Activated B cell treated with CpG ODN at 0.5 μM for 24 hours (primary cell): ENCODE measurements around the gene HELZ. TPM values are rescaled to one million over a fixed set of nuclear protein-coding genes. Genes with fewer than 3 reads are reported as not detected.
"Not testable (repeated sequence)": the region's sequence is repeated elsewhere in the genome, so short reads cannot be mapped to it uniquely, and the experiment has no call there.

Source experiments
- ATAC-seq: fragments of 200-7000 bp; cut with Tn5 transposase; one replicate; pipeline ENCODE4 v1.10.0; 2021; ENCODE audit warnings: low read depth, mild to moderate bottlenecking, moderate library complexity
- CTCF ChIA-PET: fragments of 350-600 bp; sonication (Branson Sonifier 250); formaldehyde crosslinking; loops from one replicate; lab custom pipeline; 2021; ENCODE audit warnings: antibody characterized with exemption; lab: Charles Lee
- POLR2A ChIA-PET: fragments of 350-600 bp; sonication (Branson Sonifier 250); formaldehyde crosslinking; loops from one replicate; lab custom pipeline; 2021; ENCODE audit warnings: antibody characterized with exemption; lab: Charles Lee
- DNase-seq: peaks from one replicate; pipeline ENCODE4 v3.0.0; 2022
- H3K27ac Mint-ChIP-seq: one replicate; pipeline ENCODE4 v1.8.0; 2020; ENCODE audit warnings: mixed read lengths
- H3K27me3 Mint-ChIP-seq: one replicate; pipeline ENCODE4 v1.8.0; 2021; ENCODE audit warnings: mixed read lengths
- H3K36me3 Mint-ChIP-seq: one replicate; pipeline ENCODE4 v1.8.0; 2021; ENCODE audit warnings: low read depth, mixed read lengths
- H3K4me1 Mint-ChIP-seq: one replicate; pipeline ENCODE4 v1.8.0; 2021; ENCODE audit warnings: mixed read lengths
- H3K4me3 Mint-ChIP-seq: one replicate; pipeline ENCODE4 v1.8.0; 2020; ENCODE audit warnings: mild to moderate bottlenecking, mixed read lengths
- H3K9me3 Mint-ChIP-seq: one replicate; pipeline ENCODE4 v1.8.0; 2020; ENCODE audit warnings: mixed read lengths
- intact Hi-C: fragments of 100-400 bp; cut with micrococcal nuclease; formaldehyde crosslinking; loops from one replicate; pipeline ENCODE4 v1.15.1; 2024
- total RNA-seq: library from RNA; stranded (reverse); gene quantifications from 2 replicates; pipeline ENCODE4 v1.2.3, GENCODE V29; 2022
- TF ChIP-seq, protein P1 (sequence below): fragments of 200-600 bp; IDR thresholded peaks from one replicate; pipeline ENCODE4 v1.8.0; 2022; ENCODE audit warnings: antibody characterized with exemption, mild to moderate bottlenecking

HELZ gene
- total RNA-seq, 1 donor from 2014 or later: 69.7 TPM

DNA sequence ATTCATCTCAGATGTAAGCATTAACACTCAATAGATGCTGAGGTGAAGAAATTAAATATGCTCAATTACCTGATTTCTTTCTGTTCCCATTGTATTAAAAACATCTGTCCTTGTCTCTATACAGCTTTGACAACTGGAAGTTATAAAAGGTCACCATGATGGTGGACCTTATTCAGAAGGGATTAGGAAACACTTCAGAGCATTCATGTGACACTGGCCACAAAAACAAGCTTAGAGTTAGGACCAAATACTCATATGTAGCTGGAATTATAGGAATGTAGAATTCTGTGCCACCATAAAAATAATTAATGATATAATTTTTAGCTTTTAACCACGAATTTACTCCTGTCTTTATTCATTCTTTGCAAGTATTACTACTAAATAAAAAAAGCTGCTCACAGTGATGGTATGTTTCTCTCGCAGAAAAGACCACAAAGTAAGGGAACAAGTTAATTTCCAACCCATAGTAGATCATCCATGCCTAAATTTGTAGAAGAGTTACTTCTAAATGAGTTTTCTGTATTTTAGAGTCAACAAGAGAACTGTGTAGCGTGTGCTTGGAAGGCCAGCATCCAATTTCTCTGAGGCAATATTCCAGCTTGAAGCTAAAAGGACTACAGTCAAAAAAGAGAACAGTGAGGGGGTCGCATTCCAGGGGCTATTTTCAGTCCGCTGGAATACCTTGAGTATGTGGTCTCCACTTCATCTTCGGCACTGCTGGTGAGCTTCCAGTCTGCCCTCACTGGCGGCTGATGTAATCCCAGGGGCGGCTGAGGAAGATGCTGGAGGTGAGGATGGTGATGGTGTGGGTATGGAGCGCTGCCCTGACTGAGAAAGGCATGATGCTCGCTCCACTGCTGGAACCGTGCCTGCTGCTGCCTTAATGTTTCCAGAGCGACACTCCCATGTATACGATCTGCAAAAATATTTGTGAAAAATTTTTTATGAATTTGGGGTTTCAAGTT lies 136.9 kb downstream of the HELZ start:
- peaks cover 3% of the 10 kb centered on the region for H3K4me1 Mint-ChIP-seq
- H3K27me3 Mint-ChIP-seq: no peaks in the 10 kb centered on the region
- CTCF ChIA-PET: no interaction called here
- H3K36me3 Mint-ChIP-seq: peaks cover 88% of the 10 kb centered on the region
- H3K27ac Mint-ChIP-seq: no peak overlapping the region
- intact Hi-C loops: no loop called here
- POLR2A ChIA-PET: no interaction called here
- no peaks in the 10 kb centered on the region for H3K9me3 Mint-ChIP-seq
- no peak for ATAC-seq
- H3K4me3 Mint-ChIP-seq: no peak overlapping the region
- TF ChIP-seq, protein P1, sequence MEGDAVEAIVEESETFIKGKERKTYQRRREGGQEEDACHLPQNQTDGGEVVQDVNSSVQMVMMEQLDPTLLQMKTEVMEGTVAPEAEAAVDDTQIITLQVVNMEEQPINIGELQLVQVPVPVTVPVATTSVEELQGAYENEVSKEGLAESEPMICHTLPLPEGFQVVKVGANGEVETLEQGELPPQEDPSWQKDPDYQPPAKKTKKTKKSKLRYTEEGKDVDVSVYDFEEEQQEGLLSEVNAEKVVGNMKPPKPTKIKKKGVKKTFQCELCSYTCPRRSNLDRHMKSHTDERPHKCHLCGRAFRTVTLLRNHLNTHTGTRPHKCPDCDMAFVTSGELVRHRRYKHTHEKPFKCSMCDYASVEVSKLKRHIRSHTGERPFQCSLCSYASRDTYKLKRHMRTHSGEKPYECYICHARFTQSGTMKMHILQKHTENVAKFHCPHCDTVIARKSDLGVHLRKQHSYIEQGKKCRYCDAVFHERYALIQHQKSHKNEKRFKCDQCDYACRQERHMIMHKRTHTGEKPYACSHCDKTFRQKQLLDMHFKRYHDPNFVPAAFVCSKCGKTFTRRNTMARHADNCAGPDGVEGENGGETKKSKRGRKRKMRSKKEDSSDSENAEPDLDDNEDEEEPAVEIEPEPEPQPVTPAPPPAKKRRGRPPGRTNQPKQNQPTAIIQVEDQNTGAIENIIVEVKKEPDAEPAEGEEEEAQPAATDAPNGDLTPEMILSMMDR: no peak
- DNase-seq: no peak

DNA sequence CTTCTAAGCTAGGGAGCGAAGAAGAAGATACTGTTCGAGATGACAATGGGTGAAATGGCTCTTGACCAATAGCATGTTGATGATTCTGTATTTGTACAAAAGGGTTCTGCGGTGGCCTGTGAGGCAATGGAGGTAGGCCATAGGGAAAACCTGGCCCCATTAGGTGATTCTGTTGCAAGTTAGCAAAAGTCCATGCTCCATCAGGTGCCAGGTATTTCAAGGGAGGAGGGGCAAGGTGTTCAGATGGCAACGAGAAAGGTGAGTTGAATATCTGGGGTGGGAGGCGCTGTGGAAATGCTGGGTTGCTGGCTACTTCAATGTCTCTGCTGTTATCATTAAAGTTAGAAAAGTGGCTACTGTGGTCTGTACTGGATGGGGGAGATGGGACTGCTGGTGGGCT lies 137.8 kb downstream of the HELZ start:
- ATAC-seq (no peak), DNase-seq (no peak)
- ChIA-PET POLR2A (no interaction called here), CTCF (no interaction called here)
- Mint-ChIP-seq H3K9me3 (no peaks in the 10 kb centered on the region), H3K4me3 (no peak overlapping the region), H3K36me3 (peaks cover 84% of the 10 kb centered on the region), H3K4me1 (peaks cover 3% of the 10 kb centered on the region), H3K27me3 (no peaks in the 10 kb centered on the region), H3K27ac (no peak overlapping the region)
- intact Hi-C loops: no loop called here
- TF ChIP-seq, protein P1: no peak

DNA sequence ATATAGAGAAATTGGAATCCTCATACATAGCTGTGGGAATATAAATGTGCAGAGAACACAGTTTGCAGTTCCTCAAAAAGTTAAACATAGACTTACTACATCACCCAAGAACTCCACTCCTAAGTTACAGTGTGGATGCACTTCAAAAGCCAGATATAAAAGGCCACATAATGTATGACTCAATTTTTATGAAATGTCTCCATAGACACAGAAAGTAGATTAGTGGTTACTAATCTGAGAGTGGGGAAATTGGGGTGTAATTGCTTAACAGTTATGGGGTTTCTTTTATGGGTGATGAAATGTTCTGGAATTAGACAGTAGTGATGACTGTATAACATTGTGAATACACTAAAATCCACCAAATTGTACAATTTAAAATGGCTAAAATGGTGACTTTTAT lies 139.8 kb downstream of the HELZ start:
- CTCF ChIA-PET: no interaction called here
- peaks cover 80% of the 10 kb centered on the region for H3K36me3 Mint-ChIP-seq

DNA sequence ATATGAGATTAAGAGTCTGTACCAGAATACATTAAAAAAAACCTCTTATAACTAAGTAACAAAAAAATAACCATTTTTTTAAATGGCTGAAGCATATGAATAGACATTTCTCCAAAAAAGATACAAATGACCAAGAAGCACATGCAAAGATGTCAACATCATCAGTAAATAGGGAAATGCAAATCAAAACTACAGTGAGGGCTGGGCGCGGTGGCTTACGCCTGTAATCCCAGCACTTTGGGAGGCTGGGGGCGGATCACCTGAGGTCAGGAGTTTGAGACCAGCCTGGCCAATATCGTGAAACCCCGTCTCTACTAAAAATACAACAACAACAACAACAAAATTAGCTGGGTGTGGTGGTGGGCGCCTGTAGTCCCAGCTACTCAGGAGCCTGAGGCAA lies 140.4 kb downstream of the HELZ start:
- H3K9me3 Mint-ChIP-seq, H3K27ac Mint-ChIP-seq, H3K27me3 Mint-ChIP-seq, H3K4me3 Mint-ChIP-seq, CTCF ChIA-PET, POLR2A ChIA-PET, intact Hi-C loops, DNase-seq, ATAC-seq, H3K4me1 Mint-ChIP-seq: not testable (repeated sequence)
- H3K36me3 Mint-ChIP-seq: peaks cover 79% of the 10 kb centered on the region

More for the DNA sequence above, 139.8 kb downstream of the HELZ start:
- Mint-ChIP-seq H3K27me3 (no peaks in the 10 kb centered on the region), H3K4me1 (peaks cover 6% of the 10 kb centered on the region), H3K9me3 (no peaks in the 10 kb centered on the region), H3K4me3 (no peak overlapping the region), H3K27ac (no peak overlapping the region)
- ATAC-seq (no peak), DNase-seq (no peak)
- TF ChIP-seq, protein P1: no peak
- POLR2A ChIA-PET: interaction anchor here (0.6 kb wide), 1 partner anchor 367 kb away, joined by 9 read pairs; no protein-coding TSS in a partner anchor
- intact Hi-C loops: no loop called here

DNA sequence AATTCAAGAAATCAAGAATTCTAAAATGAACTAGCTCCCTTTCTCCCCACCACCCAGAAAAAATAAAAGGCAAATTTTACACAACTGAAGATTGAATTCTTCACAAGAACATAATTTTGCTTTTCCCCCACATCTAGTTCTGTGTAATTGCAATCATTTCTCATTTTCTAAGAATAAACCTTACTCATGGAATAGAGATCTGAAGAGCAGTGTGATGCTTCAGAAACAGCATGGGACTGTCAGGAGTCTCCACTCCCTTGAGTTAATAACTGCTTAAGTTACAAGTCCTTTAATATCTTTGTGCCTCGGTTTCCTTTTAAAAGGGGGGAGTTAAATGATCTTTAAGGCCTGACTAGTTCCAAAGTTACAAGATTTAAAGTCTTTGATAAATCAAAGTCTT lies 147.0 kb downstream of the HELZ start:
- no peak for ATAC-seq
- POLR2A ChIA-PET: no interaction called here
- TF ChIP-seq, protein P1: no peak
- no peaks in the 10 kb centered on the region for H3K27me3 Mint-ChIP-seq
- DNase-seq: no peak
- H3K4me1 Mint-ChIP-seq: peaks cover 10% of the 10 kb centered on the region
- H3K9me3 Mint-ChIP-seq: no peaks in the 10 kb centered on the region
- H3K36me3 Mint-ChIP-seq: peaks cover 58% of the 10 kb centered on the region
- CTCF ChIA-PET: no interaction called here
- H3K27ac Mint-ChIP-seq: no peak overlapping the region
- intact Hi-C loops: no loop called here
- no peak overlapping the region for H3K4me3 Mint-ChIP-seq
